Measurements from ENCODE around the gene TOB1.

TOB1 gene

GRCh38 chr17:50853015-50853615 lies 13.0 kb downstream of the TOB1 start:
- H3K4me2 ChIP-seq (ENCODE audit: insufficient read depth, low read length), result no peak overlapping the region

DNA sequence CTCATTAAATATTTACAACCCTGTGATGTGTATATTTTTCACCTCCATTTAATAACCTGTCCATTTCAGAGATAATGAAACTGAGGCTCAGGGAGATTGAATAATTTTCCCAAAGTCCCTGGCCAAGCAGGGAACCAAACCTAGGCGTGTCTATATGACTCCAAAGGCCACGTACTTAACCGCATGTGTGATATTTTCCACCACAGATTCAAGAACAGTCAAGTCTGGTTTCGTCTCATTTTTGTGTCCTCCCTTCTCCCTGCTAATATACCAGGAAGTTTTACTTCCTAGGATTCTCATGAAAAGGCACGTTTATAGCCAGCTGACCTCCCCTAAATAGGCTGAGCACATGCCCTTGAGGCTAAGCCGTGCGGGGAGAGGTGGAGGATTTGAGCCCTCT lies 15.5 kb downstream of the TOB1 start:
- H3K4me1 ChIP-seq (ENCODE audit: insufficient read depth, low read length), result peaks cover 12% of the 10 kb centered on the region
- H3K36me3 ChIP-seq (ENCODE audit: insufficient read depth, low read length), result no peaks in the 10 kb centered on the region
- H3K27me3 ChIP-seq (ENCODE audit: insufficient read depth, low read length, poor library complexity), result peaks cover 4% of the 10 kb centered on the region
- DNase-seq, result no peak
- no peaks in the 10 kb centered on the region for H4K20me1 ChIP-seq (ENCODE audit: insufficient read depth, low read length)
- TF ChIP-seq CTCF (IDR thresholded peaks at IDR 0.05; ENCODE audit: borderline replicate concordance, extremely low read depth, low read length, poor library complexity, severe bottlenecking) (no peak), EZH2 (IDR thresholded peaks at IDR 0.05; ENCODE audit: borderline replicate concordance, low read depth, low read length, severe bottlenecking) (no peak)
- no peak overlapping the region for H3K4me3 ChIP-seq (ENCODE audit: low read depth in 1 of 2, low read length in 2 of 2)
- no peak overlapping the region for H3K27ac ChIP-seq (ENCODE audit: low read length)
- H3K79me2 ChIP-seq (ENCODE audit: insufficient read depth, low read length), result no peaks in the 10 kb centered on the region
- H3K4me2 ChIP-seq (ENCODE audit: insufficient read depth, low read length), result no peak overlapping the region
- no peak overlapping the region for H3K9ac ChIP-seq (ENCODE audit: low read depth, low read length)
- ATAC-seq (ENCODE audit: insufficient read depth, low read depth), result no peak
- H2AFZ ChIP-seq (ENCODE audit: low read depth, low read length), result no peak overlapping the region
- no peaks in the 10 kb centered on the region for H3K9me3 ChIP-seq (ENCODE audit: insufficient read depth, low read length, severe bottlenecking)

More at GRCh38 chr17:50853015-50853615, 13.0 kb downstream of the TOB1 start:
- H3K79me2 ChIP-seq (ENCODE audit: insufficient read depth, low read length), result no peaks in the 10 kb centered on the region
- H3K27me3 ChIP-seq (ENCODE audit: insufficient read depth, low read length, poor library complexity), result peaks cover 4% of the 10 kb centered on the region
- H4K20me1 ChIP-seq (ENCODE audit: insufficient read depth, low read length), result no peaks in the 10 kb centered on the region
- no peak overlapping the region for H2AFZ ChIP-seq (ENCODE audit: low read depth, low read length)
- ATAC-seq (ENCODE audit: insufficient read depth, low read depth) (no peak), DNase-seq (no peak)
- TF ChIP-seq CTCF (IDR thresholded peaks at IDR 0.05; ENCODE audit: borderline replicate concordance, extremely low read depth, low read length, poor library complexity, severe bottlenecking) (no peak), EZH2 (IDR thresholded peaks at IDR 0.05; ENCODE audit: borderline replicate concordance, low read depth, low read length, severe bottlenecking) (no peak)
- peaks cover 12% of the 10 kb centered on the region for H3K4me1 ChIP-seq (ENCODE audit: insufficient read depth, low read length)
- H3K9me3 ChIP-seq (ENCODE audit: insufficient read depth, low read length, severe bottlenecking), result no peaks in the 10 kb centered on the region
- H3K27ac ChIP-seq (ENCODE audit: low read length), result no peak overlapping the region
- H3K4me3 ChIP-seq (ENCODE audit: low read depth in 1 of 2, low read length in 2 of 2), result no peak overlapping the region
- no peaks in the 10 kb centered on the region for H3K36me3 ChIP-seq (ENCODE audit: insufficient read depth, low read length)
- no peak overlapping the region for H3K9ac ChIP-seq (ENCODE audit: low read depth, low read length)

DNA sequence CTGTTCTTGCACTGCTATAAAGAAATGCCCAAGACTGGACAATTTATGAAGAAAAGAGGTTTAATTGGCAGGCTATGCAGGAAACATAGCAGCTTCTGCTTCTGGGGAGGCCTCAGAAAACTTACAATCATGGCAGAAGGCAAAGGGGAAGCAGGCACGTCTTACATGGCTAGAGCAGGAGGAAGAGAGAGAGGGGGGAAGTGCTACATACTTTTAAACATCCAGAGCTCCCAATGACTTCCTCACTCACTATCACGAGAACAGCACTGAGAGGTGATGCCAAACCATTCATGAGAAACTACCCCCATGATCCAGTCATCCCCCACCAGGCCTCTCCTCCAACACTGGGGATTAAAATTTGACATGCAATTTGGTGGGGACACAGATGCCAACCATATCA lies 17.4 kb downstream of the TOB1 start:
- Histone ChIP-seq H2AFZ (ENCODE audit: low read depth, low read length) (no peak overlapping the region), H3K27ac (ENCODE audit: low read length) (no peak overlapping the region), H3K4me3 (ENCODE audit: low read depth in 1 of 2, low read length in 2 of 2) (no peak overlapping the region), H3K79me2 (ENCODE audit: insufficient read depth, low read length) (no peaks in the 10 kb centered on the region), H3K4me1 (ENCODE audit: insufficient read depth, low read length) (peaks cover 12% of the 10 kb centered on the region), H3K4me2 (ENCODE audit: insufficient read depth, low read length) (no peak overlapping the region), H3K36me3 (ENCODE audit: insufficient read depth, low read length) (no peaks in the 10 kb centered on the region), H3K27me3 (ENCODE audit: insufficient read depth, low read length, poor library complexity) (peaks cover 2% of the 10 kb centered on the region), H3K9me3 (ENCODE audit: insufficient read depth, low read length, severe bottlenecking) (no peaks in the 10 kb centered on the region), H4K20me1 (ENCODE audit: insufficient read depth, low read length) (no peaks in the 10 kb centered on the region), H3K9ac (ENCODE audit: low read depth, low read length) (no peak overlapping the region)
- DNase-seq, result no peak
- no peak for ATAC-seq (ENCODE audit: insufficient read depth, low read depth)
- no peak for TF ChIP-seq EZH2 (IDR thresholded peaks at IDR 0.05; ENCODE audit: borderline replicate concordance, low read depth, low read length, severe bottlenecking)
- no peak for TF ChIP-seq CTCF (IDR thresholded peaks at IDR 0.05; ENCODE audit: borderline replicate concordance, extremely low read depth, low read length, poor library complexity, severe bottlenecking)
